ENCODE measurements around the gene ATR.

DNA sequence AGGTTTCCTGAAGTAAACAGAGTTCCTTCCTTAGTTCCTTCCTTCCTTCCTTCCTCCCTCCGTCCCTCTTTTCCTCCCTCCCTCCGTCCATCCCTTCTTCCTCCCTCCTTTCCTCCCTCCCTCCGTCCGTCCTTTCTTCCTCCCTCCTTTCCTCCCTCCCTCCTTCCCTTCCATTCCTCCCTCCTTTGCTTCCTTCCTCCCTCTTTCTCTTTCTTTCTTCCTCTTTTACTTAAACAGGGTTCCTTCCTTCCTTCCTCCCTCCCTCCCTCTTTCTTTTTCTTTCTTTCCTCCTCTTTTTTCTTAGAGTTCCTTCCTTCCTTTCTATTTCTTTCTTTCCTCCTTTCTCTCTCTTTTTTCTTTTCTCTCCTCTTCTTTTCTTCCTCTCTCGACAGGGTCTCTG is 35.2 kb downstream of the ATR start:
- TF ChIP-seq, protein P1, sequence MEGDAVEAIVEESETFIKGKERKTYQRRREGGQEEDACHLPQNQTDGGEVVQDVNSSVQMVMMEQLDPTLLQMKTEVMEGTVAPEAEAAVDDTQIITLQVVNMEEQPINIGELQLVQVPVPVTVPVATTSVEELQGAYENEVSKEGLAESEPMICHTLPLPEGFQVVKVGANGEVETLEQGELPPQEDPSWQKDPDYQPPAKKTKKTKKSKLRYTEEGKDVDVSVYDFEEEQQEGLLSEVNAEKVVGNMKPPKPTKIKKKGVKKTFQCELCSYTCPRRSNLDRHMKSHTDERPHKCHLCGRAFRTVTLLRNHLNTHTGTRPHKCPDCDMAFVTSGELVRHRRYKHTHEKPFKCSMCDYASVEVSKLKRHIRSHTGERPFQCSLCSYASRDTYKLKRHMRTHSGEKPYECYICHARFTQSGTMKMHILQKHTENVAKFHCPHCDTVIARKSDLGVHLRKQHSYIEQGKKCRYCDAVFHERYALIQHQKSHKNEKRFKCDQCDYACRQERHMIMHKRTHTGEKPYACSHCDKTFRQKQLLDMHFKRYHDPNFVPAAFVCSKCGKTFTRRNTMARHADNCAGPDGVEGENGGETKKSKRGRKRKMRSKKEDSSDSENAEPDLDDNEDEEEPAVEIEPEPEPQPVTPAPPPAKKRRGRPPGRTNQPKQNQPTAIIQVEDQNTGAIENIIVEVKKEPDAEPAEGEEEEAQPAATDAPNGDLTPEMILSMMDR (IDR thresholded peaks at IDR 0.05; ENCODE audit: insufficient read depth, low read depth, low read length) = no peak
- TF ChIP-seq EZH2 (IDR thresholded peaks at IDR 0.05; ENCODE audit: insufficient read depth, low read length) = no peak

Data from astrocyte (in vitro differentiated cells and primary cell).